GM12878 (cell line): ENCODE data around the gene DEF6. TPM values are rescaled to one million over a fixed set of nuclear protein-coding genes. Genes with fewer than 3 reads are reported as not detected.

ENCODE experiments used
- ATAC-seq: fragments of 200-7000 bp; cut with Tn5 transposase; 3 replicates; pipeline ENCODE4 v1.9.1; 2020; ENCODE audit warnings: mild to moderate bottlenecking, moderate library complexity
- BruUV-seq: library from RNA; stranded (reverse); fragments of 400-500 nt; replicated peaks from 2 replicates; lab custom pipeline; 2021; lab: Mats Ljungman, UMichigan
- CTCF ChIA-PET: fragments of 300-600 bp; sonication (Branson Sonifier 250); formaldehyde crosslinking; extraction: SDS; loops from one replicate; lab custom pipeline; 2021; ENCODE audit warnings: inconsistent platforms; lab: Yijun Ruan, JAX
- POLR2A ChIA-PET: fragments of 350-600 bp; formaldehyde crosslinking; extraction: SDS; loops from one replicate; lab custom pipeline; 2021; ENCODE audit warnings: inconsistent platforms; lab: Charles Lee
- RAD21 ChIA-PET: fragments of 300-600 bp; sonication (Branson Sonifier 250); formaldehyde crosslinking; loops from one replicate; lab custom pipeline; 2023; ENCODE audit warnings: antibody characterized with exemption; ENCODE audit not compliant: unreplicated experiment; lab: Charles Lee
- SMC1A ChIA-PET: fragments of 300-600 bp; sonication (Branson Sonifier 250); formaldehyde crosslinking; loops from one replicate; lab custom pipeline; 2023; ENCODE audit not compliant: unreplicated experiment, uncharacterized antibody; lab: Charles Lee
- DNase-seq: peaks from one replicate; pipeline ENCODE4 v3.0.0-alpha.2; 2011; ENCODE audit warnings: low read depth, low spot score
- FAIRE-seq: peaks from 3 replicates; lab custom pipeline; 2011; peaks lifted over from hg19 to GRCh38; lab: Jason Lieb, UNC
- H2AFZ ChIP-seq: 2 replicates; pipeline ENCODE4 v1.6.0; 2011; ENCODE audit warnings: low read depth, low read length, control low read depth; ENCODE audit not compliant: control insufficient read depth
- H3K27ac ChIP-seq: 2 replicates; pipeline ENCODE4 v1.5.1; 2011; ENCODE audit warnings: control low read depth; ENCODE audit not compliant: control insufficient read depth, insufficient read depth
- H3K27me3 ChIP-seq, 2 experiments: replicated peaks in 1 of 2; 2 replicates each; pipeline versions ENCODE4 v1.6.0 to v1.6.1; 2011; ENCODE audit warnings: low read length in 1 of 2; ENCODE audit not compliant: control insufficient read depth in 2 of 2, insufficient read depth in 2 of 2
- H3K36me3 ChIP-seq, 2 experiments: 2 replicates each; pipeline ENCODE4 v1.5.1; 2011; ENCODE audit warnings: low read length in 1 of 2; ENCODE audit not compliant: control insufficient read depth in 2 of 2, insufficient read depth in 2 of 2
- H3K4me1 ChIP-seq: 2 replicates; pipeline ENCODE4 v1.6.1; 2011; ENCODE audit warnings: mild to moderate bottlenecking, low read length, moderate library complexity, mixed read lengths; ENCODE audit not compliant: control insufficient read depth, insufficient read depth
- H3K4me2 ChIP-seq: 2 replicates; pipeline ENCODE4 v1.6.0; 2011; ENCODE audit warnings: control low read depth; ENCODE audit not compliant: control insufficient read depth, insufficient read depth
- H3K4me3 ChIP-seq: fragments of 200-600 bp; sonication (generic); 2 replicates; pipeline ENCODE4 v1.5.1; 2016
- H3K79me2 ChIP-seq: 2 replicates; pipeline ENCODE4 v1.6.0; 2011; ENCODE audit warnings: low read length; ENCODE audit not compliant: control insufficient read depth, insufficient read depth
- H3K9ac ChIP-seq: 2 replicates; pipeline ENCODE4 v1.8.0; 2011; ENCODE audit warnings: low read length, control low read depth, mixed read lengths; ENCODE audit not compliant: control insufficient read depth, insufficient read depth
- H3K9me3 ChIP-seq: replicated peaks from 3 replicates; pipeline ENCODE4 v1.5.1; 2011; ENCODE audit warnings: mild to moderate bottlenecking, low read length; ENCODE audit not compliant: control insufficient read depth, insufficient read depth
- H4K20me1 ChIP-seq: 2 replicates; pipeline ENCODE4 v1.6.0; 2011; ENCODE audit not compliant: control insufficient read depth, insufficient read depth
- BHLHE40 ChIP-seq, 2 experiments: fragments of 450-650 bp in 1 of 2; IDR thresholded peaks; 2 replicates each; pipeline ENCODE4 v1.6.1; 2011 to 2017; ENCODE audit warnings: low read depth in 2 of 2, borderline replicate concordance in 1 of 2, improper control_type of control experiment in 1 of 2, low read length in 1 of 2, mild to moderate bottlenecking in 1 of 2
- EED ChIP-seq: sonication (generic); IDR thresholded peaks from 2 replicates; pipeline ENCODE4 v1.6.1; 2016; ENCODE audit warnings: antibody characterized with exemption, low read depth
- ESRRA ChIP-seq: IDR thresholded peaks from 2 replicates; pipeline ENCODE4 v1.6.1; 2012; ENCODE audit warnings: mild to moderate bottlenecking, low read length, improper control_type of control experiment
- ETV6 ChIP-seq, 2 experiments: fragments of 450-650 bp in 1 of 2; IDR thresholded peaks in 1 of 2; conservative IDR thresholded peaks in 1 of 2; 2 replicates each; pipeline ENCODE4 v1.6.1; 2014; ENCODE audit warnings: antibody characterized with exemption in 1 of 2, borderline replicate concordance in 1 of 2, low read depth in 1 of 2, mild to moderate bottlenecking in 1 of 2, moderate library complexity in 1 of 2
- FOXK2 ChIP-seq: fragments of 450-650 bp; IDR thresholded peaks from 2 replicates; pipeline ENCODE4 v1.6.1; 2017; ENCODE audit warnings: mild to moderate bottlenecking, moderate library complexity
- NFYB ChIP-seq: IDR thresholded peaks from 2 replicates; pipeline ENCODE4 v1.6.1; 2011; ENCODE audit warnings: low read depth, mild to moderate bottlenecking, low read length, improper control_type of control experiment, moderate library complexity; ENCODE audit not compliant: insufficient read depth
- NR2C2 ChIP-seq: IDR thresholded peaks from 2 replicates; pipeline ENCODE4 v1.6.1; 2011; ENCODE audit warnings: borderline replicate concordance, low read depth; ENCODE audit not compliant: control insufficient read depth, insufficient read length
- PML ChIP-seq: IDR thresholded peaks from 2 replicates; pipeline ENCODE4 v1.6.1; 2012; ENCODE audit warnings: low read length, inconsistent platforms
- SPI1 ChIP-seq: IDR thresholded peaks from 2 replicates; pipeline ENCODE4 v1.6.1; 2011; ENCODE audit warnings: low read depth, mild to moderate bottlenecking, low read length, moderate library complexity, borderline replicate concordance; ENCODE audit not compliant: insufficient read depth
- SUPT20H ChIP-seq: IDR thresholded peaks from 2 replicates; pipeline ENCODE4 v1.6.1; 2011; ENCODE audit warnings: low read depth, mild to moderate bottlenecking, low read length, moderate library complexity, borderline replicate concordance; ENCODE audit not compliant: control insufficient read depth
- YBX1 ChIP-seq: fragments of 450-650 bp; IDR thresholded peaks from 2 replicates; pipeline ENCODE4 v1.6.1; 2016; ENCODE audit warnings: antibody characterized with exemption
- ZNF207 ChIP-seq: fragments of 450-650 bp; IDR thresholded peaks from 2 replicates; pipeline ENCODE4 v1.6.1; 2014; ENCODE audit warnings: antibody characterized with exemption, mild to moderate bottlenecking, borderline replicate concordance
- WGBS: methylation state at CpG from one replicate; pipeline ENCODE4 v1.1.6; 2016; ENCODE audit warnings: low lambda C conversion rate; ENCODE audit not compliant: insufficient replicate concordance, insufficient coverage; ENCODE audit errors: missing lambda C conversion rate; 5-methylcytosine and 5-hydroxymethylcytosine counted together
- in situ Hi-C: fragments of 300-500 bp; cut with MboI; formaldehyde crosslinking; loops from 9 replicates; pipeline ENCODE4 v1.14.3; 2018; ENCODE audit warnings: mixed read lengths
- intact Hi-C: fragments of 100-400 bp; cut with micrococcal nuclease; formaldehyde crosslinking; loops from one replicate; pipeline ENCODE4 v1.14.2; 2022; ENCODE audit not compliant: unreplicated experiment
- polyA plus RNA-seq, 11 experiments: library from polyadenylated mRNA; depleted of rRNA in 4 of 11; unstranded in 6 of 11; stranded (reverse) in 5 of 11; fragments of >200 nt; fragmentation: Nextera tagmentation in 4 of 11; fragmentation: Illumina TruSeq in 1 of 11; extraction: Ambion mirVana in 4 of 11; extraction: Trizol in 1 of 11; gene quantifications; 1 replicate in 1 of 11; 2 replicates in 10 of 11; pipeline versions ENCODE4 v1.2.1 to v1.2.3, GENCODE V29; 2011 to 2016; ENCODE audit warnings: inconsistent platforms in 2 of 11, missing spikeins in 2 of 11, low read depth in 1 of 11
- total RNA-seq, 4 experiments: library from RNA; depleted of rRNA in 3 of 4; stranded (reverse); fragments of >200 nt in 3 of 4; fragmentation: Illumina TruSeq in 1 of 4; extraction: Trizol in 1 of 4; gene quantifications; 2 replicates each; pipeline versions ENCODE4 v1.2.1 to v1.2.3, GENCODE V29; 2013 to 2021
- TF ChIP-seq, protein P1 (sequence below): fragments of 450-650 bp; formaldehyde crosslinking; IDR thresholded peaks from 2 replicates; pipeline ENCODE4 v1.5.0; 2022; ENCODE audit warnings: mild to moderate bottlenecking, missing genetic modification characterization
- TF ChIP-seq, protein P2 (sequence below): fragments of 450-650 bp; IDR thresholded peaks from 2 replicates; pipeline ENCODE4 v1.6.1; 2016; ENCODE audit warnings: mild to moderate bottlenecking, moderate library complexity, borderline replicate concordance

The DEF6 gene
- total and polyA plus RNA-seq, 10 of the 15 experiments (the other 5 are each of a cell fraction or from before 2014, with no cell fraction given) = 3.3 to 69.5 (median 48.8) TPM

DNA sequence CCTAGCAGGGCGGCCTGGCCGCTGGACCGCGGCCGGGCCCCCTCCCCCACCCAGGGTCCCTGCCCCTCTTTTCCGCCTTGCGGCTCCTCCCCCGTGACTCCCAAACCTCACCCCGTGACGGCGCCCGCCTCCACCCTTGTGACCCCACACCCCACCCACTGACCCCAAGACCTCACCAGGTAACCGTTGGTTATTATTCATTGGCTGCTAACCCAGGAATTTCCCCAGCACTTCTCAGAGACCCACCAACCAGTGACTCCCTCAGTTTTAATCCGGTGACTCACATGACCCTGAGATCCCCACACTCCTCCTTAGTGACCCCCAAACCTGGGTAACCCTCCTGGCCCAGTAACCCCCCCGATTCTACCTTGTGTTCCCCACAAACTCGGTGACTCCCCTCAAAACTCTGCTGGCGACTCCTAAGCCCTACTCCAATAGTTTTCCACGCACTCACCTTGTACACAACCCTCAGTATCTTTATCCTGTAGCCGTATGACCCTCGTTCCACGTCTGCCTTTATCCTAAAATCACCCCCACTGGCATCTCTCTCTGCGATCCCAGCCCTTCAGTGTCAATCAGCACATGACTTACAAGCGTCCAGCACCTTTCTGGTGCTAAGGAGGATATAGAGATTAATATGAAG, 37.5 kb upstream of the DEF6 start:
- H2AFZ ChIP-seq = peak overlapping the region; percentile 80
- no peaks in the 10 kb centered on the region for H4K20me1 ChIP-seq
- no peaks in the 10 kb centered on the region for H3K36me3 ChIP-seq
- no peaks in the 10 kb centered on the region for H3K9me3 ChIP-seq
- FAIRE-seq (peak; percentile 38), ATAC-seq (peak; percentile 80), DNase-seq (peak; percentile 55)
- ChIA-PET POLR2A (interaction anchor here (0.6 to 2.9 kb wide), 7 partner anchors 8 to 427 kb away, joined by 3 to 10 read pairs (median 5); partner anchors contain the start of gene DEF6), RAD21 (interaction anchor here (0.5 to 1.7 kb wide), 8 partner anchors 9 to 68 kb away, joined by 3 to 9 read pairs (median 3); no protein-coding TSS in a partner anchor), SMC1A (no interaction called here), CTCF (interaction anchor here (0.9 to 3.8 kb wide), 5 partner anchors 11 to 190 kb away, joined by 3 to 19 read pairs (median 4); partner anchors contain the start of gene DEF6)
- peak overlapping the region; percentile 70 for H3K4me3 ChIP-seq
- 15% methylated on average over 10 of the region's 23 CpGs for WGBS
- H3K79me2 ChIP-seq = peaks cover 26% of the 10 kb centered on the region
- H3K4me1 ChIP-seq = peaks cover 6% of the 10 kb centered on the region
- peak overlapping the region; percentile 85 for H3K27ac ChIP-seq
- intact Hi-C loops = no loop called here
- in situ Hi-C loops = no loop called here
- H3K4me2 ChIP-seq = peak overlapping the region; percentile 94
- peak overlapping the region; percentile 84 for H3K9ac ChIP-seq
- no peaks in the 10 kb centered on the region for H3K27me3 ChIP-seq
- no TSS peak for BruUV-seq
- TF ChIP-seq BHLHE40 (IDR thresholded peaks at IDR 0.05; ENCODE audit: borderline replicate concordance in 1 of 2, low read depth in 2 of 2, low read length in 1 of 2) (no peak), NR2C2 (no peak), ESRRA (no peak), EED (no peak), ZNF207 (no peak), SPI1 (no peak), YBX1 (no peak), FOXK2 (no peak), NFYB (peak; percentile 21; the same call in 1 of the 2 replicates), ETV6 (conservative IDR thresholded peaks at IDR 0.05 in 1 of 2, IDR thresholded peaks at IDR 0.05 in 1 of 2; ENCODE audit: borderline replicate concordance in 1 of 2, low read depth in 1 of 2) (no peak), PML (peak; percentile 29; the same call in 1 of the 2 replicates), SUPT20H (no peak)
- TF ChIP-seq, protein P1, sequence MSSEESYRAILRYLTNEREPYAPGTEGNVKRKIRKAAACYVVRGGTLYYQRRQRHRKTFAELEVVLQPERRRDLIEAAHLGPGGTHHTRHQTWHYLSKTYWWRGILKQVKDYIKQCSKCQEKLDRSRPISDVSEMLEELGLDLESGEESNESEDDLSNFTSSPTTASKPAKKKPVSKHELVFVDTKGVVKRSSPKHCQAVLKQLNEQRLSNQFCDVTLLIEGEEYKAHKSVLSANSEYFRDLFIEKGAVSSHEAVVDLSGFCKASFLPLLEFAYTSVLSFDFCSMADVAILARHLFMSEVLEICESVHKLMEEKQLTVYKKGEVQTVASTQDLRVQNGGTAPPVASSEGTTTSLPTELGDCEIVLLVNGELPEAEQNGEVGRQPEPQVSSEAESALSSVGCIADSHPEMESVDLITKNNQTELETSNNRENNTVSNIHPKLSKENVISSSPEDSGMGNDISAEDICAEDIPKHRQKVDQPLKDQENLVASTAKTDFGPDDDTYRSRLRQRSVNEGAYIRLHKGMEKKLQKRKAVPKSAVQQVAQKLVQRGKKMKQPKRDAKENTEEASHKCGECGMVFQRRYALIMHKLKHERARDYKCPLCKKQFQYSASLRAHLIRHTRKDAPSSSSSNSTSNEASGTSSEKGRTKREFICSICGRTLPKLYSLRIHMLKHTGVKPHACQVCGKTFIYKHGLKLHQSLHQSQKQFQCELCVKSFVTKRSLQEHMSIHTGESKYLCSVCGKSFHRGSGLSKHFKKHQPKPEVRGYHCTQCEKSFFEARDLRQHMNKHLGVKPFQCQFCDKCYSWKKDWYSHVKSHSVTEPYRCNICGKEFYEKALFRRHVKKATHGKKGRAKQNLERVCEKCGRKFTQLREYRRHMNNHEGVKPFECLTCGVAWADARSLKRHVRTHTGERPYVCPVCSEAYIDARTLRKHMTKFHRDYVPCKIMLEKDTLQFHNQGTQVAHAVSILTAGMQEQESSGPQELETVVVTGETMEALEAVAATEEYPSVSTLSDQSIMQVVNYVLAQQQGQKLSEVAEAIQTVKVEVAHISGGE (CRISPR knock-in tag) = no peak
- TF ChIP-seq, protein P2, sequence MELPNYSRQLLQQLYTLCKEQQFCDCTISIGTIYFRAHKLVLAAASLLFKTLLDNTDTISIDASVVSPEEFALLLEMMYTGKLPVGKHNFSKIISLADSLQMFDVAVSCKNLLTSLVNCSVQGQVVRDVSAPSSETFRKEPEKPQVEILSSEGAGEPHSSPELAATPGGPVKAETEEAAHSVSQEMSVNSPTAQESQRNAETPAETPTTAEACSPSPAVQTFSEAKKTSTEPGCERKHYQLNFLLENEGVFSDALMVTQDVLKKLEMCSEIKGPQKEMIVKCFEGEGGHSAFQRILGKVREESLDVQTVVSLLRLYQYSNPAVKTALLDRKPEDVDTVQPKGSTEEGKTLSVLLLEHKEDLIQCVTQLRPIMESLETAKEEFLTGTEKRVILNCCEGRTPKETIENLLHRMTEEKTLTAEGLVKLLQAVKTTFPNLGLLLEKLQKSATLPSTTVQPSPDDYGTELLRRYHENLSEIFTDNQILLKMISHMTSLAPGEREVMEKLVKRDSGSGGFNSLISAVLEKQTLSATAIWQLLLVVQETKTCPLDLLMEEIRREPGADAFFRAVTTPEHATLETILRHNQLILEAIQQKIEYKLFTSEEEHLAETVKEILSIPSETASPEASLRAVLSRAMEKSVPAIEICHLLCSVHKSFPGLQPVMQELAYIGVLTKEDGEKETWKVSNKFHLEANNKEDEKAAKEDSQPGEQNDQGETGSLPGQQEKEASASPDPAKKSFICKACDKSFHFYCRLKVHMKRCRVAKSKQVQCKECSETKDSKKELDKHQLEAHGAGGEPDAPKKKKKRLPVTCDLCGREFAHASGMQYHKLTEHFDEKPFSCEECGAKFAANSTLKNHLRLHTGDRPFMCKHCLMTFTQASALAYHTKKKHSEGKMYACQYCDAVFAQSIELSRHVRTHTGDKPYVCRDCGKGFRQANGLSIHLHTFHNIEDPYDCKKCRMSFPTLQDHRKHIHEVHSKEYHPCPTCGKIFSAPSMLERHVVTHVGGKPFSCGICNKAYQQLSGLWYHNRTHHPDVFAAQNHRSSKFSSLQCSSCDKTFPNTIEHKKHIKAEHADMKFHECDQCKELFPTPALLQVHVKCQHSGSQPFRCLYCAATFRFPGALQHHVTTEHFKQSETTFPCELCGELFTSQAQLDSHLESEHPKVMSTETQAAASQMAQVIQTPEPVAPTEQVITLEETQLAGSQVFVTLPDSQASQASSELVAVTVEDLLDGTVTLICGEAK = no peak; the same call in 1 of the 2 replicates
